ENCODE measurements around the gene LPAR1. TPM values are rescaled to one million over a fixed set of nuclear protein-coding genes. Genes with fewer than 3 reads are reported as not detected.

LPAR1 gene
- total and polyA plus RNA-seq, 9 of the 15 experiments (the other 6 are each of a cell fraction or from before 2014, with no cell fraction given), result 0.13 TPM; not detected in 8

DNA sequence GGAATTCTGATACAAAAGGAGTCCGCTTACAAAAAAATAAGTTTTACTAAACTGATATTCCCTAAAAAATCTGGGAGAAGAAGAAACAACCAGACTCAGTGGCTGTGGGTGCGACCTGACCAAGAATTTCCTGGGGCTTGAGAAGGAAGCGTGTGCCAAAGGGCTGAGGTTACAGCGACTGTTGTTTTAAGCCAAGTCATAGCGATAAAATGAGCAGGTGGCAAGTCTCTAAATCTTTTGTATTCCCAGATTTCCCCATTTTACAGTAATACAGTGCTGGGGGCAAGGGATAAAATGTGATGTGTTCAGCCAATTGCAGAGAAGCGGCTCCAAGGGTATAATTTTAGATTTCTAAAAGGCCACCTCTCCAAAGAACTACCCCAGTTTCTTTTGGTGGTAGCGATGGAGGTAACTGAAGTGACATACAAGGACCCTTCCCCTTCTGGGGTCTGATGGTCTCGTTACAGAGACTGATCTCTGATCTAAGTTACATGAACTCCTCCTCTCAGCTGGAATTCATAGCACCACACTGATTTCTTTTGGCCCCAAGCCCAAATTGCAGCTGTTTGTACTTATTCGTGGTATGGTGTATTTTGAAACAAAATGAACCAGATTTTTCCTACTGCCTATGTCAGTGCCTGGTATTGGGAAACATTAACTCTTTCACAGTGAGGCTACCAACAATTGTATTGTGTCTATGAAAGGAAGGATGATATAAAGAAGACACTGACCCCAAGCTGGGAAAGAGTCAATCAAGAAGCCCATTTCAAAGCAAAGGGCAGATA, 41.6 kb downstream of the LPAR1 start (continued):
- no peak for TF ChIP-seq ZNF408 (CRISPR knock-in tag; IDR thresholded peaks at IDR 0.05; ENCODE audit: low read depth)
- no peak for TF ChIP-seq RUNX1 (IDR thresholded peaks at IDR 0.05; ENCODE audit: low read depth)
- TF ChIP-seq, protein P1, sequence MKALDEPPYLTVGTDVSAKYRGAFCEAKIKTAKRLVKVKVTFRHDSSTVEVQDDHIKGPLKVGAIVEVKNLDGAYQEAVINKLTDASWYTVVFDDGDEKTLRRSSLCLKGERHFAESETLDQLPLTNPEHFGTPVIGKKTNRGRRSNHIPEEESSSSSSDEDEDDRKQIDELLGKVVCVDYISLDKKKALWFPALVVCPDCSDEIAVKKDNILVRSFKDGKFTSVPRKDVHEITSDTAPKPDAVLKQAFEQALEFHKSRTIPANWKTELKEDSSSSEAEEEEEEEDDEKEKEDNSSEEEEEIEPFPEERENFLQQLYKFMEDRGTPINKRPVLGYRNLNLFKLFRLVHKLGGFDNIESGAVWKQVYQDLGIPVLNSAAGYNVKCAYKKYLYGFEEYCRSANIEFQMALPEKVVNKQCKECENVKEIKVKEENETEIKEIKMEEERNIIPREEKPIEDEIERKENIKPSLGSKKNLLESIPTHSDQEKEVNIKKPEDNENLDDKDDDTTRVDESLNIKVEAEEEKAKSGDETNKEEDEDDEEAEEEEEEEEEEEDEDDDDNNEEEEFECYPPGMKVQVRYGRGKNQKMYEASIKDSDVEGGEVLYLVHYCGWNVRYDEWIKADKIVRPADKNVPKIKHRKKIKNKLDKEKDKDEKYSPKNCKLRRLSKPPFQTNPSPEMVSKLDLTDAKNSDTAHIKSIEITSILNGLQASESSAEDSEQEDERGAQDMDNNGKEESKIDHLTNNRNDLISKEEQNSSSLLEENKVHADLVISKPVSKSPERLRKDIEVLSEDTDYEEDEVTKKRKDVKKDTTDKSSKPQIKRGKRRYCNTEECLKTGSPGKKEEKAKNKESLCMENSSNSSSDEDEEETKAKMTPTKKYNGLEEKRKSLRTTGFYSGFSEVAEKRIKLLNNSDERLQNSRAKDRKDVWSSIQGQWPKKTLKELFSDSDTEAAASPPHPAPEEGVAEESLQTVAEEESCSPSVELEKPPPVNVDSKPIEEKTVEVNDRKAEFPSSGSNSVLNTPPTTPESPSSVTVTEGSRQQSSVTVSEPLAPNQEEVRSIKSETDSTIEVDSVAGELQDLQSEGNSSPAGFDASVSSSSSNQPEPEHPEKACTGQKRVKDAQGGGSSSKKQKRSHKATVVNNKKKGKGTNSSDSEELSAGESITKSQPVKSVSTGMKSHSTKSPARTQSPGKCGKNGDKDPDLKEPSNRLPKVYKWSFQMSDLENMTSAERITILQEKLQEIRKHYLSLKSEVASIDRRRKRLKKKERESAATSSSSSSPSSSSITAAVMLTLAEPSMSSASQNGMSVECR (CRISPR knock-in tag; IDR thresholded peaks at IDR 0.05), result no peak

Data from K562 (cell line).